K562 (cell line): Measurements from ENCODE around the gene TBC1D20. TPM values are rescaled to one million over a fixed set of nuclear protein-coding genes. Genes with fewer than 3 reads are reported as not detected.

Experiments used
- ATAC-seq: fragments of 200-7000 bp; cut with Tn5 transposase; 3 replicates; pipeline ENCODE4 v1.9.1; 2020; ENCODE audit warnings: moderate library complexity
- BruUV-seq: library from RNA; stranded (reverse); fragments of 400-500 nt; replicated peaks from 2 replicates; lab custom pipeline; 2021; lab: Mats Ljungman, UMichigan
- CTCF ChIA-PET: fragments of 300-600 bp; formaldehyde crosslinking; extraction: SDS; loops from one replicate; lab custom pipeline; 2021; ENCODE audit warnings: low intra/inter-chr PET ratio; lab: Yijun Ruan, JAX
- POLR2A ChIA-PET: fragments of 300-600, 350-650 bp; sonication (Branson Sonifier 250); formaldehyde crosslinking; extraction: SDS; loops from one replicate; lab custom pipeline; 2021; ENCODE audit warnings: antibody characterized with exemption, inconsistent platforms; lab: Yijun Ruan, JAX
- DNase-seq, 4 experiments: peaks; one replicate each; pipeline versions ENCODE4 v3.0.0 to v3.0.0-alpha.2; 2011 to 2018; ENCODE audit warnings: low spot score in 3 of 4, mixed read lengths in 3 of 4; ENCODE audit errors: extremely low read depth in 1 of 4
- FAIRE-seq: peaks from 2 replicates; lab custom pipeline; 2011; peaks lifted over from hg19 to GRCh38; lab: Jason Lieb, UNC
- H2AFZ ChIP-seq: 2 replicates; pipeline ENCODE4 v1.6.0; 2011; ENCODE audit warnings: low read depth, low read length, control low read depth, inconsistent platforms
- H3K27ac ChIP-seq: fragments of 200-600 bp; 3 replicates; pipeline ENCODE4 v1.8.0; 2011; ENCODE audit warnings: low read depth, mild to moderate bottlenecking, control low read depth, inconsistent platforms, low read length, moderate library complexity, mixed read lengths; ENCODE audit errors: extremely low read depth
- H3K27me3 ChIP-seq, 2 experiments: fragments of 300-600 bp in 1 of 2; 2 replicates in 1 of 2; 3 replicates in 1 of 2; pipeline versions ENCODE4 v1.6.0 to v1.8.0; 2011; ENCODE audit warnings: inconsistent platforms in 2 of 2, low read length in 2 of 2, mild to moderate bottlenecking in 1 of 2, mixed read lengths in 1 of 2, moderate library complexity in 1 of 2; ENCODE audit not compliant: control insufficient read depth in 2 of 2, insufficient read depth in 2 of 2
- H3K36me3 ChIP-seq: fragments of 300-600 bp; 3 replicates; pipeline ENCODE4 v1.8.0; 2011; ENCODE audit warnings: mild to moderate bottlenecking, low read length, inconsistent platforms; ENCODE audit not compliant: control insufficient read depth, insufficient read depth
- H3K4me1 ChIP-seq, 2 experiments: fragments of 200-600 bp in 1 of 2; replicated peaks in 1 of 2; 2 replicates in 1 of 2; 3 replicates in 1 of 2; pipeline versions ENCODE4 v1.5.1 to v1.8.0; 2011; ENCODE audit warnings: inconsistent platforms in 2 of 2, low read length in 2 of 2, mild to moderate bottlenecking in 1 of 2, mixed read lengths in 1 of 2, moderate library complexity in 1 of 2; ENCODE audit not compliant: control insufficient read depth in 2 of 2, insufficient read depth in 2 of 2
- H3K4me2 ChIP-seq: 2 replicates; pipeline ENCODE4 v1.6.1; 2011; ENCODE audit warnings: low read length, control low read depth, inconsistent platforms, mixed read lengths; ENCODE audit not compliant: insufficient read depth
- H3K4me3 ChIP-seq: fragments of 200-600 bp; sonication (generic), shearing (Covaris generic); 2 replicates; pipeline ENCODE4 v1.5.1; 2016; ENCODE audit warnings: control low read depth, inconsistent platforms
- H3K79me2 ChIP-seq: fragments of 200-600 bp; 3 replicates; pipeline ENCODE4 v1.8.0; 2011; ENCODE audit warnings: low read length, inconsistent platforms; ENCODE audit not compliant: control insufficient read depth, insufficient read depth
- H3K9ac ChIP-seq, 2 experiments: 2 replicates each; pipeline versions ENCODE4 v1.6.0 to v1.6.1; 2011; ENCODE audit warnings: low read depth in 2 of 2, low read length in 2 of 2, control low read depth in 1 of 2, inconsistent platforms in 1 of 2, mild to moderate bottlenecking in 1 of 2, mixed read lengths in 1 of 2; ENCODE audit not compliant: insufficient read depth in 1 of 2
- H3K9me1 ChIP-seq: one replicate; pipeline ENCODE4 v1.6.0; 2011; ENCODE audit warnings: inconsistent platforms, mild to moderate bottlenecking, low read length, moderate library complexity; ENCODE audit not compliant: control insufficient read depth, insufficient read depth
- H3K9me3 ChIP-seq: replicated peaks from 2 replicates; pipeline ENCODE4 v1.5.1; 2011; ENCODE audit warnings: low read depth, low read length, inconsistent platforms; ENCODE audit not compliant: control insufficient read depth, insufficient read depth
- H4K20me1 ChIP-seq: replicated peaks from 2 replicates; pipeline ENCODE4 v1.6.1; 2011; ENCODE audit warnings: low read length, inconsistent platforms, mixed read lengths; ENCODE audit not compliant: control insufficient read depth, insufficient read depth
- BRD4 ChIP-seq: fragments of 200-600 bp; sonication (generic); IDR thresholded peaks from 2 replicates; pipeline ENCODE4 v1.6.1; 2017; ENCODE audit warnings: inconsistent platforms
- CBX3 ChIP-seq, 2 experiments: IDR thresholded peaks; 1 replicate in 1 of 2; 2 replicates in 1 of 2; pipeline ENCODE4 v1.6.1; 2012; ENCODE audit warnings: inconsistent platforms in 2 of 2, low read length in 2 of 2, borderline replicate concordance in 1 of 2, control low read depth in 1 of 2
- CCAR2 ChIP-seq: fragments of 200-400 bp; formaldehyde crosslinking; IDR thresholded peaks from 2 replicates; pipeline ENCODE4 v1.6.1; 2017; ENCODE audit warnings: mild to moderate bottlenecking, low read depth, low read length
- CEBPG ChIP-seq, 3 experiments: fragments of 200-800 bp in 1 of 3; sonication (Bioruptor generic) in 1 of 3; sonication (generic) in 1 of 3; formaldehyde crosslinking in 1 of 3; IDR thresholded peaks in 2 of 3; conservative IDR thresholded peaks in 1 of 3; 2 replicates each; pipeline versions ENCODE4 v1.6.1 to v1.8.0; 2016 to 2022; ENCODE audit warnings: missing compliant biosample characterization in 2 of 3, missing genetic modification characterization in 2 of 3, mild to moderate bottlenecking in 1 of 3, missing genetic modification reagents in 1 of 3
- COPS2 ChIP-seq: fragments of 450-650 bp; conservative IDR thresholded peaks from 2 replicates; pipeline ENCODE4 v1.6.1; 2016; ENCODE audit warnings: mild to moderate bottlenecking, moderate library complexity
- JUND ChIP-seq, 2 experiments: IDR thresholded peaks; 2 replicates in 1 of 2; 3 replicates in 1 of 2; pipeline ENCODE4 v1.6.1; 2011; ENCODE audit warnings: borderline replicate concordance in 2 of 2, low read depth in 2 of 2, low read length in 2 of 2, improper control_type of control experiment in 1 of 2, missing biosample characterization in 1 of 2, missing genetic modification characterization in 1 of 2, missing genetic modification reagents in 1 of 2
- MCM5 ChIP-seq: fragments of 450-650 bp; IDR thresholded peaks from 2 replicates; pipeline ENCODE4 v1.6.1; 2016; ENCODE audit warnings: low read depth
- MECOM ChIP-seq: fragments of 250-450 bp; sonication (Bioruptor Pico); IDR thresholded peaks from 2 replicates; pipeline ENCODE4 v1.8.0; 2022; ENCODE audit warnings: inconsistent platforms
- MEIS2 ChIP-seq: fragments of 450-650 bp; IDR thresholded peaks from 2 replicates; pipeline ENCODE4 v1.6.1; 2014; ENCODE audit warnings: mild to moderate bottlenecking; ENCODE audit not compliant: partially characterized antibody
- NR4A1 ChIP-seq, 2 experiments: fragments of 250-450 bp in 1 of 2; fragments of 450-650 bp in 1 of 2; sonication (Bioruptor Pico) in 1 of 2; IDR thresholded peaks; 2 replicates each; pipeline versions ENCODE4 v1.4.0 to v1.6.1; 2016 to 2020; ENCODE audit warnings: mild to moderate bottlenecking in 2 of 2, missing compliant biosample characterization in 1 of 2, missing genetic modification characterization in 1 of 2, moderate library complexity in 1 of 2
- SMC3 ChIP-seq: conservative IDR thresholded peaks from 2 replicates; pipeline ENCODE4 v1.6.1; 2011; ENCODE audit warnings: low read depth, low read length, improper control_type of control experiment; ENCODE audit not compliant: insufficient read depth
- ZNF347 ChIP-seq: fragments of 450-650 bp; formaldehyde crosslinking; IDR thresholded peaks from 2 replicates; pipeline ENCODE4 v1.4.0; 2020; ENCODE audit warnings: low read depth, mild to moderate bottlenecking, moderate library complexity
- ZNF589 ChIP-seq: fragments of 200-800 bp; sonication (Bioruptor generic); IDR thresholded peaks from 2 replicates; pipeline ENCODE4 v1.6.1; 2016; ENCODE audit warnings: low read depth, missing genetic modification characterization, missing compliant biosample characterization
- WGBS: fragments of 100-300 bp; shearing (Covaris generic); methylation state at CpG from one replicate; pipeline ENCODE4 v1.1.6; 2016; ENCODE audit warnings: low coverage, mixed read lengths; ENCODE audit not compliant: insufficient coverage; ENCODE audit errors: missing lambda C conversion rate; 5-methylcytosine and 5-hydroxymethylcytosine counted together
- in situ Hi-C: fragments of 300-500 bp; cut with MboI; formaldehyde crosslinking; loops from 4 replicates; pipeline ENCODE4 v1.15.0; 2018; ENCODE audit warnings: inconsistent platforms, mixed read lengths
- intact Hi-C: fragments of 100-400 bp; cut with micrococcal nuclease; formaldehyde crosslinking; loops from 2 replicates; pipeline ENCODE4 v1.14.2; 2022
- polyA plus RNA-seq, 8 experiments: library from polyadenylated mRNA; depleted of rRNA in 4 of 8; stranded (reverse) in 5 of 8; unstranded in 3 of 8; fragments of >200 nt; fragmentation: Nextera tagmentation in 2 of 8; fragmentation: Illumina TruSeq in 1 of 8; extraction: Ambion mirVana in 2 of 8; extraction: Trizol in 1 of 8; gene quantifications; 2 replicates each; pipeline versions ENCODE4 v1.2.1 to v1.2.3, GENCODE V29; 2011 to 2014; ENCODE audit warnings: inconsistent platforms in 1 of 8, missing spikeins in 1 of 8
- total RNA-seq, 7 experiments: library from RNA; depleted of rRNA in 6 of 7; stranded (reverse); fragments of >200 nt in 6 of 7; fragmentation: Illumina TruSeq in 2 of 7; extraction: Trizol in 2 of 7; gene quantifications; 2 replicates each; pipeline versions ENCODE4 v1.2.1 to v1.2.3, GENCODE V29; 2011 to 2021; ENCODE audit warnings: low replicate concordance in 1 of 7
- TF ChIP-seq, protein P1 (sequence below): fragments of 450-650 bp; formaldehyde crosslinking; IDR thresholded peaks from 2 replicates; pipeline ENCODE4 v1.4.0; 2020; ENCODE audit warnings: mild to moderate bottlenecking, moderate library complexity
- TF ChIP-seq, protein P2 (sequence below), 2 experiments: fragments of 450-650 bp in 1 of 2; sonication (generic) in 1 of 2; formaldehyde crosslinking in 1 of 2; IDR thresholded peaks in 1 of 2; conservative IDR thresholded peaks in 1 of 2; 2 replicates each; pipeline versions ENCODE4 v1.6.1 to v1.8.1; 2016 to 2023; ENCODE audit warnings: mild to moderate bottlenecking in 2 of 2, moderate library complexity in 2 of 2, inconsistent platforms in 1 of 2, missing genetic modification reagents in 1 of 2

Gene TBC1D20
- total and polyA plus RNA-seq, 9 of the 15 experiments (the other 6 are each of a cell fraction or from before 2014, with no cell fraction given) = 7.0 to 25.3 (median 15.1) TPM

DNA sequence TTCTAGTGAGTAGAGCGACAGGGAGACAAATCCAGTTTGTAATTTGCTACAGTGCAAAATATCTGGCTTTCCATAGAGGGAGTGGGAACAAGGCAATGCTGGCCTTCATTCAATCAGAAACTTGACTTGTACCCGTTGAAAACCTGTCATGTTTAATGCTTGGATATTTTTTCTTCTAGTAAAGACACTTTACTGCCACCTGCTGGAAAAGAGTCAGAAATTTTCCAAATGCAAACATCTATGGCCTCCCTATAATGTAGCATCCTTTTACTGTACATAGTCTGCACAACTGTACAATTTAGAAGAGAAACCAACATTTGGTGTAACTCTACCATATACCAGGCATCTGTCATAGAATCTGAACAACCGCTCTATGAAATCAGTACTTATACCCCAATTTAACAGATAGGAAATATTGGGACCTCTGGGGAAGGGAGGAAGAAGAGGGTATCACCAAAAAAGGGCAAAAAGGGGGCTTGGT lies 16.7 kb upstream of the TBC1D20 start (continued):
- TF ChIP-seq, protein P1, sequence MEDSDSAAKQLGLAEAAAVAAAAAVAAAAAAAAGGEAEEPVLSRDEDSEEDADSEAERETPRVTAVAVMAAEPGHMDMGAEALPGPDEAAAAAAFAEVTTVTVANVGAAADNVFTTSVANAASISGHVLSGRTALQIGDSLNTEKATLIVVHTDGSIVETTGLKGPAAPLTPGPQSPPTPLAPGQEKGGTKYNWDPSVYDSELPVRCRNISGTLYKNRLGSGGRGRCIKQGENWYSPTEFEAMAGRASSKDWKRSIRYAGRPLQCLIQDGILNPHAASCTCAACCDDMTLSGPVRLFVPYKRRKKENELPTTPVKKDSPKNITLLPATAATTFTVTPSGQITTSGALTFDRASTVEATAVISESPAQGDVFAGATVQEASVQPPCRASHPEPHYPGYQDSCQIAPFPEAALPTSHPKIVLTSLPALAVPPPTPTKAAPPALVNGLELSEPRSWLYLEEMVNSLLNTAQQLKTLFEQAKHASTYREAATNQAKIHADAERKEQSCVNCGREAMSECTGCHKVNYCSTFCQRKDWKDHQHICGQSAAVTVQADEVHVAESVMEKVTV = 0 out of 2 replicates have a peak, but pooled peaks have one; percentile 14
- TF ChIP-seq MEIS2 (peak; percentile 27), MECOM (no peak), ZNF589 (CRISPR knock-in tag) (peak; percentile 31; the same call in 1 of the 2 replicates), SMC3 (peak; percentile 38; the same call in 1 of the 2 replicates), COPS2 (no peak)

DNA sequence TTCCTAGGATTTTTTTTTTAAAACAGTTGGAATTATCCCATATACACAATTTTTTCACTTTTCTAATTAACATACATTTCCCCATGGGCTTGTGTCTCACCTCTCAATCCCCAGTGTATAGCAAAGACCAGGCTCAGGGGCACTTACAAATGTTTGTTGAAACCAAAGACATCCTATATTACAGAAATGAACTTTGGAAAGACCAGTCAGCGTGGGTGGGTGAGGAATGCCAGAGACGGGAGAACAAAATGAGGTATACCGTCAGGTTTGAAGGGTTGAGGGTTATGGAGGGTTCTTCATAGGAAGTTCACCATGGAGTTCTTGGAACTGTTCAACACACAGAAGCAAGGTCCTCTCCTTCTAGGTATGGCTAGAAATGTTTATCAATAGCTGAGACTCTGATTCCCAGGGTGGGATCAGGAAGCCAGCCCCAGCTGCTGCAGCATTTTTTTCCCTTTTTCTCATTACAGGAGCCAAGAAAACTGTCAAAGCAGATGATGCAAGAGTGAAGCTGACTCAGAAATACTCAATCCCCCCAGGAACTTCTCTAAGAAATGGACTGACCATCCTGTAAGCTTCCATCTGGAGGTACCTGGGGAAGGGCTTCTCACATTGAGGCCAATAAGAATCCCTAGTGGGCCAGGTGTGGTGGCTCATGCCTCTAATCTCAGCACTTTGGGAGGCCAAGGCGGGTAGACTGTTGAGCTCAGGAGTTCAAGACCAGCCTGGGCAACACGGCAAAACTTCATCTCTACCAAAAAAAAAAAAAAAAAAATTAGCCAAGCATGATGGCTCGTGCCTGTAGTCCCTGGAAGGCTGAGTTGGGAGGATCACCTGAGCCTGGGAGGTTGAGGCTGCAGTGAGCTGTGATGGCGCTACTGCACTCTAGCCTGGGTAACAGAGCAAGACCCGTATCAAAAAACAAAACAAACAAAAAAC lies 15.9 kb upstream of the TBC1D20 start:
- Histone ChIP-seq H3K9me1 (no peaks in the 10 kb centered on the region), H3K9me3 (no peaks in the 10 kb centered on the region), H3K4me1 (no peaks in the 10 kb centered on the region; a peak in 1 of 5 replicates), H3K27ac (no peak overlapping the region; the same call in 2 of the 3 replicates), H3K4me2 (no peak overlapping the region), H3K79me2 (no peaks in the 10 kb centered on the region), H3K36me3 (peaks cover 72% of the 10 kb centered on the region; the same call in 2 of the 3 replicates), H3K9ac (no peak overlapping the region), H2AFZ (no peak overlapping the region), H4K20me1 (no peaks in the 10 kb centered on the region), H3K27me3 (no peaks in the 10 kb centered on the region), H3K4me3 (no peak overlapping the region)
- peak; percentile 15 for ATAC-seq
- intact Hi-C loops (no loop called here), in situ Hi-C loops (loop anchor here (5.0 kb wide), 1 partner anchor 126 kb away; no protein-coding TSS in a partner anchor)
- DNase-seq = no peak
- CTCF ChIA-PET = interaction anchor here (0.6 to 2.1 kb wide), 4 partner anchors 47 to 123 kb away, joined by 4 to 13 read pairs (median 7); partner anchors contain the start of gene RBCK1
- POLR2A ChIA-PET = no interaction called here
- BruUV-seq = no TSS peak
- no peak for FAIRE-seq
- 79% methylated on average over 4 of the region's 8 CpGs for WGBS
- TF ChIP-seq CEBPG (CRISPR knock-in tag; IDR thresholded peaks at IDR 0.05) (peak; percentile 77; the same call in 1 of the 2 replicates), CEBPG (tag; conservative IDR thresholded peaks at IDR 0.05 in 1 of 2, IDR thresholded peaks at IDR 0.05 in 1 of 2) (peak; percentile 57 to 93; a peak in 3 of 4 replicates), CCAR2 (no peak), JUND (IDR thresholded peaks at IDR 0.05; ENCODE audit: borderline replicate concordance, low read depth, low read length) (peak; percentile 14; the same call in 1 of the 2 replicates), JUND (tag; IDR thresholded peaks at IDR 0.05; ENCODE audit: borderline replicate concordance, low read depth, low read length) (no peak), NR4A1 (CRISPR knock-in tag; IDR thresholded peaks at IDR 0.05) (no peak), NR4A1 (tag; IDR thresholded peaks at IDR 0.05) (no peak), ZNF347 (no peak), BRD4 (no peak), MCM5 (no peak), CBX3 (IDR thresholded peaks at IDR 0.05; ENCODE audit: borderline replicate concordance in 1 of 2, low read length in 2 of 2) (no peak)
- TF ChIP-seq, protein P2, sequence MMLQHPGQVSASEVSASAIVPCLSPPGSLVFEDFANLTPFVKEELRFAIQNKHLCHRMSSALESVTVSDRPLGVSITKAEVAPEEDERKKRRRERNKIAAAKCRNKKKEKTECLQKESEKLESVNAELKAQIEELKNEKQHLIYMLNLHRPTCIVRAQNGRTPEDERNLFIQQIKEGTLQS (IDR thresholded peaks at IDR 0.05) = peak; percentile 69
- TF ChIP-seq, protein P2 (CRISPR knock-in tag; conservative IDR thresholded peaks at IDR 0.05) = no peak
